Measurements from ENCODE around the gene TRAF2. TPM values are rescaled to one million over a fixed set of nuclear protein-coding genes. Genes with fewer than 3 reads are reported as not detected.

The TRAF2 gene
- total RNA-seq, 2 donors from 2014 or later, result 45.9 to 55.1 TPM

GRCh38 chr9:136960212-136960937, 74.1 kb downstream of the TRAF2 start:
- Mint-ChIP-seq H3K36me3 (ENCODE audit: low read depth) (no peaks in the 10 kb centered on the region), H3K9me3 (no peaks in the 10 kb centered on the region), H3K4me3 (no peak overlapping the region), H3K27me3 (ENCODE audit: insufficient read depth) (peaks cover 5% of the 10 kb centered on the region), H3K27ac (no peak overlapping the region), H3K4me1 (no peaks in the 10 kb centered on the region)
- Histone ChIP-seq H3K27ac (ENCODE audit: low read depth, low read length) (no peak overlapping the region), H3K4me3 (ENCODE audit: low read length) (no peak overlapping the region), H3K9ac (ENCODE audit: extremely low read depth, low read length, poor library complexity, severe bottlenecking) (no peak overlapping the region), H3K9me3 (ENCODE audit: control insufficient read depth, low read length) (no peaks in the 10 kb centered on the region), H3K4me1 (ENCODE audit: control insufficient read depth, insufficient read depth, low read length) (no peaks in the 10 kb centered on the region), H3K36me3 (ENCODE audit: control insufficient read depth, insufficient read depth, low read length) (no peaks in the 10 kb centered on the region), H3K27me3 (ENCODE audit: control insufficient read depth, insufficient read depth, low read length, poor library complexity, severe bottlenecking) (no peaks in the 10 kb centered on the region)
- no peak for DNase-seq
- no peak for TF ChIP-seq CTCF (conservative IDR thresholded peaks at IDR 0.05)
- 93 to 94% methylated on average over 3 to 18 of the region's 19 CpGs for WGBS, 2 experiments (ENCODE audit: insufficient coverage in 1 of 2, insufficient read length in 1 of 2)

GRCh38 chr9:136960938-136961275, 74.6 kb downstream of the TRAF2 start:
- no peak overlapping the region for H3K4me3 Mint-ChIP-seq
- no peak overlapping the region for H3K27ac Mint-ChIP-seq

GRCh38 chr9:136961279-136962065, 75.2 kb downstream of the TRAF2 start:
- Histone ChIP-seq H3K9ac (ENCODE audit: extremely low read depth, low read length, poor library complexity, severe bottlenecking) (no peak overlapping the region), H3K27ac (ENCODE audit: low read depth, low read length) (no peak overlapping the region), H3K36me3 (ENCODE audit: control insufficient read depth, insufficient read depth, low read length) (no peaks in the 10 kb centered on the region), H3K9me3 (ENCODE audit: control insufficient read depth, low read length) (no peaks in the 10 kb centered on the region), H3K4me1 (ENCODE audit: control insufficient read depth, insufficient read depth, low read length) (no peaks in the 10 kb centered on the region), H3K4me3 (ENCODE audit: low read length) (no peak overlapping the region), H3K27me3 (ENCODE audit: control insufficient read depth, insufficient read depth, low read length, poor library complexity, severe bottlenecking) (no peaks in the 10 kb centered on the region)
- Mint-ChIP-seq H3K4me1 (peaks cover 8% of the 10 kb centered on the region), H3K4me3 (no peak overlapping the region), H3K27ac (no peak overlapping the region), H3K36me3 (ENCODE audit: low read depth) (no peaks in the 10 kb centered on the region), H3K9me3 (no peaks in the 10 kb centered on the region), H3K27me3 (ENCODE audit: insufficient read depth) (peaks cover 1% of the 10 kb centered on the region)
- TF ChIP-seq CTCF (conservative IDR thresholded peaks at IDR 0.05), result no peak
- no peak for DNase-seq
- WGBS, 2 experiments (ENCODE audit: insufficient coverage in 1 of 2, insufficient read length in 1 of 2), result 89 to 93% methylated on average over 11 to 23 of the region's 23 CpGs

More at GRCh38 chr9:136960938-136961275, 74.6 kb downstream of the TRAF2 start:
- Histone ChIP-seq H3K9ac (ENCODE audit: extremely low read depth, low read length, poor library complexity, severe bottlenecking) (no peak overlapping the region), H3K27me3 (ENCODE audit: control insufficient read depth, insufficient read depth, low read length, poor library complexity, severe bottlenecking) (no peaks in the 10 kb centered on the region), H3K9me3 (ENCODE audit: control insufficient read depth, low read length) (no peaks in the 10 kb centered on the region), H3K4me1 (ENCODE audit: control insufficient read depth, insufficient read depth, low read length) (no peaks in the 10 kb centered on the region), H3K27ac (ENCODE audit: low read depth, low read length) (no peak overlapping the region), H3K36me3 (ENCODE audit: control insufficient read depth, insufficient read depth, low read length) (no peaks in the 10 kb centered on the region), H3K4me3 (ENCODE audit: low read length) (no peak overlapping the region)
- H3K36me3 Mint-ChIP-seq (ENCODE audit: low read depth), result no peaks in the 10 kb centered on the region
- H3K9me3 Mint-ChIP-seq, result no peaks in the 10 kb centered on the region
- TF ChIP-seq CTCF (conservative IDR thresholded peaks at IDR 0.05), result no peak
- peaks cover 3% of the 10 kb centered on the region for H3K4me1 Mint-ChIP-seq
- H3K27me3 Mint-ChIP-seq (ENCODE audit: insufficient read depth), result peaks cover 5% of the 10 kb centered on the region
- DNase-seq, result no peak
- WGBS, 2 experiments (ENCODE audit: insufficient coverage in 1 of 2, insufficient read length in 1 of 2), result 90 to 94% methylated on average over 12 to 15 of the region's 15 CpGs

All from endodermal cell (in vitro differentiated cells).